Urothelium cell line (cell line): Measurements from ENCODE around the gene CIAO2B.

ENCODE experiments used
- DNase-seq: peaks from one replicate; pipeline ENCODE4 v3.0.0; 2011; ENCODE audit warnings: low spot score, mixed read lengths
- FAIRE-seq: peaks from 2 replicates; lab custom pipeline; 2011; peaks lifted over from hg19 to GRCh38; lab: Jason Lieb, UNC

The CIAO2B gene

GRCh38 chr16:66890799-66891198 lies 43.4 kb downstream of the CIAO2B start:
- no peak for DNase-seq
- FAIRE-seq, result no peak

- no peak for DNase-seq
- no peak for FAIRE-seq
Observed at GRCh38 chr16:66889622-66890021, 44.6 kb downstream of the CIAO2B start.

GRCh38 chr16:66888647-66889615 lies 45.3 kb downstream of the CIAO2B start:
- DNase-seq (no peak), FAIRE-seq (no peak)

GRCh38 chr16:66886914-66887313 lies 47.3 kb downstream of the CIAO2B start:
- DNase-seq (no peak), FAIRE-seq (no peak)

- no peak for FAIRE-seq
- DNase-seq, result no peak
Observed at GRCh38 chr16:66886321-66886720, 47.9 kb downstream of the CIAO2B start.

- DNase-seq (no peak), FAIRE-seq (no peak)
Observed at GRCh38 chr16:66885491-66885890, 48.7 kb downstream of the CIAO2B start.

DNA sequence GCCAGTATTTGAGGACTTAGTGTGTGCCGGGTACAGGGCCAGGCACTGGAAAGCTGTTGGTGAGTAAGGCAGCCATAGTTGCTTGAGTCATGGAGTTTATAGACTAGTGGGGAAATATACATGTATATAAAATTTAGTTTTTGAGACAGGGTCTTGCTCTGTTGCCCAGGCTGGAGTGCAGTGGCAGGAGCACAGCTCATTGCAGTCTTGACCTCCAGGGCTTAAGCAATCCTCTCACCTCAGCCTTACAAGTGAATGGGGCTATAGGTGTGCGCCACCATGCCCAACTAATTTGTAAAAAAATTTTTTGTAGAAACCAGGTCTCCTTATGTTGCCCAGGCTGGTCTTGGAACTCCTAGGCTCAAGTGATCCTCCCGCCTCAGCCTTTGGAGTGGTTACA lies 51.5 kb downstream of the CIAO2B start:
- FAIRE-seq, result no peak
- no peak for DNase-seq
